ENCODE data around the gene PAAF1. TPM values are rescaled to one million over a fixed set of nuclear protein-coding genes. Genes with fewer than 3 reads are reported as not detected.

PAAF1 gene
- total RNA-seq, 4 donors from 2014 or later, result 10.7 to 15.4 (median 13.7) TPM

DNA sequence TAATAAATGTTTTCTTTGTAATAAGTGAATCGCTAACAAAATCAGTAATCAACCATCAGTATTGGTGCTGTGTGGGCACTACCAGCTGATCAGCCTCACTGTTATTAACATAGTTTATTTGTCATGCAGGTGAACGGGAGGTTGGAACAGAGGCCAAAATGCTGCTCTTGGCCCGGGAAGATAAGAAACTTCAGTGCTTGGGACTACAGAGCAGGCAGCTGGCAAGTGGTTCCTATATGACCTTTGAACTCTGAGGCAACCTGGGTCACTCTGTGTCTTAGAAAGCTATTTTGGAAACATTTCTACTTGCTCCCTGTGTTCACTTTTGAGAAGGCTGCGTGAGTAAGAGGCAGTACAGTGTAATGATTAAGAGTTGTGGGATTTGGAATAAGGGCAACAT is 37.5 kb downstream of the PAAF1 start:
- WGBS, result 84% methylated on average over 4 of the region's 4 CpGs
- H3K36me3 ChIP-seq, result peaks cover 79% of the 10 kb centered on the region
- no peak overlapping the region for H3K4me3 ChIP-seq
- TF ChIP-seq POLR2A (IDR thresholded peaks at IDR 0.05) (no peak), EP300 (IDR thresholded peaks at IDR 0.05) (no peak), POLR2AphosphoS5 (IDR thresholded peaks at IDR 0.05) (no peak)
- TF ChIP-seq, protein P1, sequence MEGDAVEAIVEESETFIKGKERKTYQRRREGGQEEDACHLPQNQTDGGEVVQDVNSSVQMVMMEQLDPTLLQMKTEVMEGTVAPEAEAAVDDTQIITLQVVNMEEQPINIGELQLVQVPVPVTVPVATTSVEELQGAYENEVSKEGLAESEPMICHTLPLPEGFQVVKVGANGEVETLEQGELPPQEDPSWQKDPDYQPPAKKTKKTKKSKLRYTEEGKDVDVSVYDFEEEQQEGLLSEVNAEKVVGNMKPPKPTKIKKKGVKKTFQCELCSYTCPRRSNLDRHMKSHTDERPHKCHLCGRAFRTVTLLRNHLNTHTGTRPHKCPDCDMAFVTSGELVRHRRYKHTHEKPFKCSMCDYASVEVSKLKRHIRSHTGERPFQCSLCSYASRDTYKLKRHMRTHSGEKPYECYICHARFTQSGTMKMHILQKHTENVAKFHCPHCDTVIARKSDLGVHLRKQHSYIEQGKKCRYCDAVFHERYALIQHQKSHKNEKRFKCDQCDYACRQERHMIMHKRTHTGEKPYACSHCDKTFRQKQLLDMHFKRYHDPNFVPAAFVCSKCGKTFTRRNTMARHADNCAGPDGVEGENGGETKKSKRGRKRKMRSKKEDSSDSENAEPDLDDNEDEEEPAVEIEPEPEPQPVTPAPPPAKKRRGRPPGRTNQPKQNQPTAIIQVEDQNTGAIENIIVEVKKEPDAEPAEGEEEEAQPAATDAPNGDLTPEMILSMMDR (IDR thresholded peaks at IDR 0.05), result no peak
- no peak for DNase-seq (ENCODE audit: low spot score in 2 of 2)
- H3K27ac ChIP-seq, result no peak overlapping the region
- no peaks in the 10 kb centered on the region for H3K9me3 ChIP-seq
- no peaks in the 10 kb centered on the region for H3K27me3 ChIP-seq
- no peaks in the 10 kb centered on the region for H3K4me1 ChIP-seq

DNA sequence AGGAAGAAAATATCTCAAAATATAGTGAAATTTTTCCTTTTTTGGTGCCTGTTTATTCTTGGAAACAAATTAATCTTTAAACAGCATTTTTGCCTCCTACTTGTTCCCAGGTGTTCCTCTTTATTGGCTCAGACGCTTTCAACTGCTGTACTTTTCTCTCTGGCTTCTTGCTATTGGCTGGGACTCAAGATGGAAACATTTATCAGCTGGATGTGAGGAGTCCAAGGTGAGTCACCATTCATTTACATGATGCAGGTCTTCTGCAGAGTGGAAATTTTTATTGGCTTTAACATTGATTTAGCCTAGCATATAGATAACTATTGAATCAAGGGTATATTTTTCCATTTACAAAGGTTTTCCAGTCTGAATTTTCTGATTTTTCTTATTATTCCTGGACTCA is 39.6 kb downstream of the PAAF1 start:
- TF ChIP-seq EP300 (IDR thresholded peaks at IDR 0.05) (no peak), POLR2AphosphoS5 (IDR thresholded peaks at IDR 0.05) (no peak), POLR2A (IDR thresholded peaks at IDR 0.05) (no peak)
- TF ChIP-seq, protein P1 (IDR thresholded peaks at IDR 0.05), result no peak
- WGBS, result 50% methylated on average over 1 of the region's 1 CpG
- no peaks in the 10 kb centered on the region for H3K4me1 ChIP-seq
- peaks cover 81% of the 10 kb centered on the region for H3K36me3 ChIP-seq
- no peaks in the 10 kb centered on the region for H3K27me3 ChIP-seq
- no peak overlapping the region for H3K27ac ChIP-seq
- no peak for DNase-seq (ENCODE audit: low spot score in 2 of 2)
- no peak overlapping the region for H3K4me3 ChIP-seq
- H3K9me3 ChIP-seq, result no peaks in the 10 kb centered on the region

DNA sequence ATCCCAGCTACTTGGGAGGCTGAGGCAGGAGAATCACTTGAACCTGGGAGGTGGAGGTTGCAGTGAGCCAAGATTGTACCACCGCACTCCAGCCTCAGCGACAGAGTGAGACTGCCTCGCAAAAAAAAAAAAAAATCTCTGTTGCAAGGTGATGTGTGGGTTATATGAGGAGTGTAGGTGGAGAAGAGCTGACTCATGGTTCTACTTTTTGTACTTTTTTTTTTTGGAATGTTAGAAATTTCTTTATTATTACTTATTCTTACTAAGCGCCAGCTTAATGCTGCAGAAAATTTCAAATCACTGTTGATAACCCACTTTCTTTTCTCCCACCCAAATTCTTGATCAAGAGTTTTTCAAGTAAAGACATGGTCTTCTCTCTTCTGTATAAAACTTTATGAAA is 44.4 kb downstream of the PAAF1 start:
- no peaks in the 10 kb centered on the region for H3K27me3 ChIP-seq
- DNase-seq (ENCODE audit: low spot score in 2 of 2), result no peak
- H3K4me1 ChIP-seq, result no peaks in the 10 kb centered on the region
- no peaks in the 10 kb centered on the region for H3K9me3 ChIP-seq
- no peak overlapping the region for H3K4me3 ChIP-seq
- no peak for TF ChIP-seq EP300 (IDR thresholded peaks at IDR 0.05)
- TF ChIP-seq, protein P1 (IDR thresholded peaks at IDR 0.05), result no peak
- no peak for TF ChIP-seq POLR2AphosphoS5 (IDR thresholded peaks at IDR 0.05)
- TF ChIP-seq POLR2A (IDR thresholded peaks at IDR 0.05), result no peak
- 98% methylated on average over 4 of the region's 4 CpGs for whole genome bisulfite sequencing
- H3K36me3 ChIP-seq, result peaks cover 82% of the 10 kb centered on the region
- H3K27ac ChIP-seq, result no peak overlapping the region

DNA sequence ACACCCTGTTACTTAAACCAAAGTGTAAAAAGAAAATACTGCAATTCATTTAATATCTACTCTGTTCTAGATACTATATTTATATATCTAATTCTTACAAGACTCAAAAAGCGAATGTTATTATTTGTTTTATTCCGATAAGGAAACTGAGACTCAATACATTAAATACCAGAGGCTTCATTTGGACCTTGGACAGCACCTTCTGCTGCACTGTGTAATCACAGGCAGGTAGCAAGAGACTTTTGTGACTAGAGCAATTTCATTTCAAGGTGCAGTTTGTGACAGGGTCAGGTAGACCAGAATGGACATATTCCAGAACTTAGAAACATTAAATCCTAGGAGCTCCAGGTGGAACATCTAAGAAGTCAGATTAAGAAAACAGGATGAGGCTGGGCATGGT is 52.6 kb downstream of the PAAF1 start:
- 98% methylated on average over 2 of the region's 2 CpGs for WGBS
- H3K36me3 ChIP-seq, result peaks cover 75% of the 10 kb centered on the region

DNA sequence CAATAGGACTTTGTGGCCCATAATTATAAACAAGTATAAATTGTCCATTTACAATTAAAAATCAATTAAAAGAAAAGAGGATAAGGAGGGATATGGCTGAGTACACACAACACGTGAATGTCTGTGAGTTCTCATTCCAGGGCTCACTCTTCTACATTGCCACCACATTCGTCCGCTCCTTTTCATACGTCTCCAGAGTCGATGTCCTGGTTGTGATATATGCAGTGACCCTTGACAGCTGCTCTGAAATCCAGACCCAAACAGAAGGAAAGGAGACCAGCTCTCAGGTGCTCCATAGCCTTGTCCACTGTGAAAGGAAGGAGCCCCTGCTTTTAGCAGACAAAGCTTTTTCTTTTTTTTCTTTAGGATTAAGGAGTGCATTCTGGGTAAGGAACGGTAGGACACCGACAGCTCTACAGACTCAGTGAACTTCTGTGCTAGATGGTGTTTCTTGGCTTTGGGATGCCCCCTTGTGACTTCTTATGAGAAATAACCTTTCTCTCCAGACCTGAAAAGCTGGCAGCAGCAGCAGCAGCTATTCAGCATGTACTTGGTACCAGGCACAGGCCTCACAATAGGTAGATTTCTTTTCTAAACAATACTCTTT is 54.3 kb downstream of the PAAF1 start:
- H3K27ac ChIP-seq, result no peak overlapping the region
- no peak overlapping the region for H3K4me3 ChIP-seq
- H3K36me3 ChIP-seq, result peaks cover 63% of the 10 kb centered on the region
- no peak for TF ChIP-seq POLR2A (IDR thresholded peaks at IDR 0.05)
- no peak for TF ChIP-seq POLR2AphosphoS5 (IDR thresholded peaks at IDR 0.05)
- TF ChIP-seq, protein P1 (IDR thresholded peaks at IDR 0.05), result no peak
- TF ChIP-seq EP300 (IDR thresholded peaks at IDR 0.05), result no peak
- H3K9me3 ChIP-seq, result no peaks in the 10 kb centered on the region
- no peaks in the 10 kb centered on the region for H3K27me3 ChIP-seq
- DNase-seq (ENCODE audit: low spot score in 2 of 2), result no peak
- 65% methylated on average over 7 of the region's 7 CpGs for WGBS
- no peaks in the 10 kb centered on the region for H3K4me1 ChIP-seq

More for the DNA sequence above, 52.6 kb downstream of the PAAF1 start:
- Histone ChIP-seq H3K9me3 (no peaks in the 10 kb centered on the region), H3K27me3 (no peaks in the 10 kb centered on the region), H3K4me3 (no peak overlapping the region), H3K4me1 (no peaks in the 10 kb centered on the region), H3K27ac (no peak overlapping the region)
- TF ChIP-seq, protein P1 (IDR thresholded peaks at IDR 0.05), result no peak
- TF ChIP-seq POLR2AphosphoS5 (IDR thresholded peaks at IDR 0.05) (no peak), POLR2A (IDR thresholded peaks at IDR 0.05) (no peak), EP300 (IDR thresholded peaks at IDR 0.05) (no peak)
- DNase-seq (ENCODE audit: low spot score in 2 of 2), result no peak

All from suprapubic skin (tissue), 4 donors.